Measurements from ENCODE around the gene MYT1. TPM values are rescaled to one million over a fixed set of nuclear protein-coding genes. Genes with fewer than 3 reads are reported as not detected.

The MYT1 gene
- total and polyA plus RNA-seq, 11 donors, result 0.07 to 0.23 (median 0.09) TPM; not detected in 5

DNA sequence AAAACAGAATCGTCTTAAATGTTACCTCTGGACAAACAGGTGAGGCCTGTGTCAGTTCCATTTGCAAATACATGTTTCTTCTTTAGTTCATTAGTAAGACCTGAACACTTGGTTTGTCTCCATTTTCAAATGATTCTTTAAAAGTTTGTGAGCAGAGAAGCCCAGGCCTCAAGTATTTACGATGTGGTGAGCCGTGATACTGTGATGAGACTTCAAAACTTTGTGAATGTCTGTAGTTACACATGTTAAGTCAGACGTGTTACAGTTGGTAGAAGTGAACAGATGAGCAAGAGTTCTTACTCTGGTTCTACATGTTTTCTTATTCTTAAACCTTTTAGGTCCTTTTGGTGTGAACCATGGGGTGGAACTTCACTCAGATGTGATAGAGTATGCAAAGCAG lies 99.8 kb downstream of the MYT1 start:
- TF ChIP-seq, protein P1, sequence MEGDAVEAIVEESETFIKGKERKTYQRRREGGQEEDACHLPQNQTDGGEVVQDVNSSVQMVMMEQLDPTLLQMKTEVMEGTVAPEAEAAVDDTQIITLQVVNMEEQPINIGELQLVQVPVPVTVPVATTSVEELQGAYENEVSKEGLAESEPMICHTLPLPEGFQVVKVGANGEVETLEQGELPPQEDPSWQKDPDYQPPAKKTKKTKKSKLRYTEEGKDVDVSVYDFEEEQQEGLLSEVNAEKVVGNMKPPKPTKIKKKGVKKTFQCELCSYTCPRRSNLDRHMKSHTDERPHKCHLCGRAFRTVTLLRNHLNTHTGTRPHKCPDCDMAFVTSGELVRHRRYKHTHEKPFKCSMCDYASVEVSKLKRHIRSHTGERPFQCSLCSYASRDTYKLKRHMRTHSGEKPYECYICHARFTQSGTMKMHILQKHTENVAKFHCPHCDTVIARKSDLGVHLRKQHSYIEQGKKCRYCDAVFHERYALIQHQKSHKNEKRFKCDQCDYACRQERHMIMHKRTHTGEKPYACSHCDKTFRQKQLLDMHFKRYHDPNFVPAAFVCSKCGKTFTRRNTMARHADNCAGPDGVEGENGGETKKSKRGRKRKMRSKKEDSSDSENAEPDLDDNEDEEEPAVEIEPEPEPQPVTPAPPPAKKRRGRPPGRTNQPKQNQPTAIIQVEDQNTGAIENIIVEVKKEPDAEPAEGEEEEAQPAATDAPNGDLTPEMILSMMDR (IDR thresholded peaks at IDR 0.05), result no peak
- no peak for TF ChIP-seq POLR2A (IDR thresholded peaks at IDR 0.05)
- Histone ChIP-seq H3K4me1 (peaks cover 0 to 96% (median 56%) of the 10 kb centered on the region in 12 donors), H3K27ac (no peak overlapping the region), H3K9me3 (no peaks in the 10 kb centered on the region), H3K36me3 (peaks cover 0 to 58% (median 23%) of the 10 kb centered on the region in 9 donors), H3K27me3 (no peaks in the 10 kb centered on the region), H3K4me3 (no peak overlapping the region)
- ATAC-seq, result no peak
- WGBS, 4 donors, result 78 to 85% (median 81%) methylated on average over 4 of the region's 4 CpGs
- no peak for DNase-seq
- intact Hi-C loops (cut with DNase I), result no loop called here

- Histone ChIP-seq H3K4me1 (peaks cover 0 to 85% (median 47%) of the 10 kb centered on the region in 12 donors), H3K27me3 (no peaks in the 10 kb centered on the region), H3K27ac (peak overlapping the region in 7 of 12 donors; percentile 24 to 56 (median 44)), H3K36me3 (peaks cover 0 to 59% (median 24%) of the 10 kb centered on the region in 9 donors), H3K9me3 (no peaks in the 10 kb centered on the region), H3K4me3 (peak overlapping the region in 2 of 12 donors; percentile 3 to 20)
- 39 to 42% (median 40%) methylated on average over 5 of the region's 5 CpGs for WGBS, 4 donors
- intact Hi-C loops (cut with DNase I), result no loop called here
- peak in 2 of 4 donors; percentile 13 to 44 for ATAC-seq
- DNase-seq, result no peak
- TF ChIP-seq, protein P1 (IDR thresholded peaks at IDR 0.05), result no peak
- TF ChIP-seq POLR2A (IDR thresholded peaks at IDR 0.05), result no peak
Observed at GRCh38 chr20:64265201-64265600, 100.9 kb downstream of the MYT1 start.

DNA sequence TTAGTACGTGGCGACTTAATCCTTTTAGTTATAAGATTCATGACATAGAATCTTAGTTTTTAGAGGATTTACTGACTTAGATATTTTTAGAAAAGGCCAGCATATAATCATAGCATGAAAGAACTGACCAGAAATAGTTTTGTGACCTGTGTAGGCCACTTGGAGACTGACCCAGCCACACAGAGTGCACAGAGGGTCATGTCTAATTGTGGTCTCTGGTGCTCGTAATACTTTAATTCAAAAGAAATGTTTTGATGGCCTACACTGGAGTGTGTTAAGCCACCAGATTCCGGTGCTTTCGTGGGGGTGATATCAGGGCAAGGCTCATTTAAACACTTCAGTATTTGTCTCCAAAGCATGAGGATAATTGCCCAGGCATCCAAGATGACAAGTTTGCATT lies 102.7 kb downstream of the MYT1 start:
- ATAC-seq (peak in 2 of 4 donors; percentile 32 to 52), DNase-seq (no peak)
- no peak overlapping the region for H3K4me3 ChIP-seq
- H3K9me3 ChIP-seq, result no peaks in the 10 kb centered on the region
- TF ChIP-seq POLR2A (IDR thresholded peaks at IDR 0.05), result no peak
- TF ChIP-seq, protein P1 (IDR thresholded peaks at IDR 0.05), result no peak
- H3K4me1 ChIP-seq, result peaks cover 0 to 67% (median 29%) of the 10 kb centered on the region in 12 donors
- intact Hi-C loops (cut with DNase I), result no loop called here
- no peaks in the 10 kb centered on the region for H3K27me3 ChIP-seq
- peak overlapping the region in 6 of 12 donors; percentile 0 to 45 (median 14) for H3K27ac ChIP-seq
- WGBS, 4 donors, result 59 to 69% (median 62%) methylated on average over 5 of the region's 5 CpGs
- H3K36me3 ChIP-seq, result peaks cover 0 to 57% (median 25%) of the 10 kb centered on the region in 9 donors

- intact Hi-C loops (cut with DNase I), result no loop called here
- Histone ChIP-seq H3K4me3 (no peak overlapping the region), H3K9me3 (no peaks in the 10 kb centered on the region), H3K36me3 (peaks cover 0 to 63% (median 36%) of the 10 kb centered on the region in 9 donors), H3K27ac (peak overlapping the region in 6 of 12 donors; percentile 1 to 45 (median 16)), H3K4me1 (peaks cover 0 to 56% (median 18%) of the 10 kb centered on the region in 12 donors), H3K27me3 (no peaks in the 10 kb centered on the region)
- DNase-seq (peak in 2 of 5 donors; percentile 44 to 64), ATAC-seq (peak; percentile 54 to 87 (median 70))
- 70 to 80% (median 76%) methylated on average over 10 of the region's 10 CpGs for WGBS, 4 donors
- no peak for TF ChIP-seq POLR2A (IDR thresholded peaks at IDR 0.05)
- TF ChIP-seq, protein P1 (IDR thresholded peaks at IDR 0.05), result no peak
Observed at GRCh38 chr20:64268174-64268573, 103.9 kb downstream of the MYT1 start.
